SIG-M5 treated with dmso at 0.1 percent for 504 hours (cell line): ENCODE data around the gene PEX12.
A peak's percentile ranks its signal among the peaks of the same experiment; 100 is the strongest.
"Not testable (repeated sequence)": the region's sequence is repeated elsewhere in the genome, so short reads cannot be mapped to it uniquely, and the experiment has no call there.

ENCODE experiments used
- DNase-seq: peaks from one replicate; lab custom pipeline; 2025; ENCODE audit not compliant: unreplicated experiment; lab: John Stamatoyannopoulos, UW

Gene PEX12

GRCh38 chr17:35578929-35579432, 610 bp upstream of the PEX12 start:
- DNase-seq: no peak

DNA sequence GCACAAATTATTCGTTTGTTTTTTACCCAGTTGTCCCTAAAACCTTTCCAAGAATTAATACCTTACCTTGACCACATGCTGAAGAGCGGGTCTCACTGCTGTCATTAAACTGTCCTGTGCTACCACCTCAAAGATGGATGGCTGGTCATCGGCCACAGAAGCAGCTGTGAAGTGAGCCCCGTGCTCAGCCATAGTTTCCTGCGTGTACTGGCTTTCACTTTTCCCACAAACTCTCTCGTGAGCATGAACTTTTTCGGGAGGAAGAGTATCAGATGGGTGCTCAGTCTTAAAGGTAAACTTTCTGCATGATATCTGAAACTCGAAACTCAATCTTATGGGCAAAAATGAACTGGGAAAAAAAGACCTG, 558 bp downstream of the PEX12 start:
- no peak for DNase-seq

- no peak for DNase-seq
Measured at GRCh38 chr17:35575759-35576158, 2.6 kb downstream of the PEX12 start.

DNA sequence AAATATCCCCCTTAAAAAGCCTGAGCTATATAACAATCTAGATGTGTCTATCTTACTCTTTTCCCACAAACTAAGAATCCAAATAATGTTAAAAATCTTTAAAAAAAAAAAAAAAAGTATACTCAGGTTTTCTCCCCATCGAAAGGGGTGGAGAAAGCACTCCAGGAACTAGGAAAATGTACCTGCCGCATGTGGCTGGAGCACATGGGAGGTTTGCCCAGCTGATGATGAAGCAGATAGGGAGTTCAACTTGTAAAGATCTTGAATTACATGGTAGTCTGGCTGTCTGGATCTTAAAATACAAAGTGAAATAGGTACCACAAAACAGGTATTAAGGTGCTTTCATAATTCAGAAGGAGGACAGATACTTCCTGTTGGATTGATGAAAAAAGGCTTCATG, 9.0 kb downstream of the PEX12 start:
- no peak for DNase-seq

DNA sequence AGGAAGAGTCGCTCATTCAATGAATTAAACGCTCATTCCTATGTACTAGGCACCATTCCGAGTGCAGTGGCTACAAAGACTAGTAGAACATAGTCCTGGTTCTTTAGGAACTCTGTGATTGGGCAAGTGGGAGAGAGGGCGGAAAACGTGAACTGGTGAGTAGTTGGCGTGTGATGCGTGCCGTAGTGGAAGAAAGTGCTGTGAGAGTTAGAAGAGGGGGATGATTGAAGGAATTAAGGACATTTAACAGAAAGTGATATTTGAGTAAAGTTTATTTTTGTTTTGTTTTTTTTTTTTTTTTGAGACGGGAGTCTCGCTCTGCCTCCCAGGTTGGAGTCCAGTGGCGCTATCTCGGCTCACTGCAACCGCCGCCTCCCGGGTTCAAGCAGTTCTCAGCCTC, 9.8 kb downstream of the PEX12 start:
- DNase-seq: peak; percentile 53

GRCh38 chr17:35566968-35567367, 11.4 kb downstream of the PEX12 start:
- no peak for DNase-seq

- DNase-seq: not testable (repeated sequence)
Measured at GRCh38 chr17:35563181-35563580, 15.2 kb downstream of the PEX12 start.

DNA sequence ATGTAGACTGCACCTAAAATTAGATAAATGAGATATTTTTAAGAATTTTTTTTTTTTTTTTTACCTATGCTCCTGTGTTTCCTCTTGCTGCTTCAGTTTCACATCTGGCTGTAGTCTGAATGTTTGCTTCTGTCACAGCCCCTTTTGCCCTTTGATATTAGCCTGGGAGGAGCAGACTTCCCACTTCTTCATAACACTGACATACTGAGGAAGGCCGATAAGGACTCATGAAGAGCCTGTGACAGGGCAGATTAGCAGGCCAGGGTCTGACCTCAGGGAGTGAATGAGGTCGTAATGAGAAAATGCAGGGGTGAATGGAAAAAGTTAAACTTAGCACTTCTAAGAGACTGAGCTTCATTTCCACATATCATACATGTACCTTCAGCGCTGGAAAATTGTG, 17.7 kb downstream of the PEX12 start, which contains the start of gene SLFN14:
Gene SLFN14, minus strand, starts transcription at position 117 of the 400 bp plus-strand sequence. CDS start 2,757 bp downstream, outside the sequence.
- no peak for DNase-seq

DNA sequence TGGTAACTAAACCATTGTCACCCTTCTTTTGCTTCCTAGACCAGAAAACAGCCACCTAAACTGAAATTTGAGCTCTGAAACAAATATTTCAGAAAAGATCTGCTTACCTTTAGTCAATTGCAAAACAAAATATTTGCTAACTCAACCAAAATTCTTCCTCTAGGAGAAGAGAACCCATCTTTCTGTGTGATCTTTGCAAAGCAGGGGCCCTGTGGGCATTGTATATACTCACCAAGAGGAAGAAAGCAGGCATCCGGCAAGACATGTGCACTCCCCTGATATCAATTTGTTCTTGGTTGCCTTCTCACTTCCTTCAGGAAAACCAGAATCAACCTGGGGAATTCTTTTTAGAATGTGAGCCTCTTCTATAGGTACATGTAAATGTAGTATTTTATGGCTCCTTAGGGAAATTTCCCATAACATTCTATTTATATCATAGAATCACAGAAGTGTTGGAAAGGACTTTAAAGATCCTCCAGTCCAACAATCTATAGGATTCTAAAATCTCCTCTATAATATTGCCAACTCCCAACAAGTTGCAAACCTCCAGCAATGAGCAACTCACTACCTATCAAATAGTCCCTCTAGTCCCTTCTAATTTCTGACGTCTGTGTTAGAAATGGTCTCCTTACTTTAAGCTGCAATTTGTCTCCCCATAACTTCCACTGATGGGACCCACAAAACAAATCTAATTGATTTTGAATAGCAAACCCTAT, 18.7 kb downstream of the PEX12 start:
- DNase-seq: no peak

GRCh38 chr17:35557353-35557752, 21.0 kb downstream of the PEX12 start:
- DNase-seq: no peak

GRCh38 chr17:35555691-35556090, 22.7 kb downstream of the PEX12 start:
- no peak for DNase-seq

DNA sequence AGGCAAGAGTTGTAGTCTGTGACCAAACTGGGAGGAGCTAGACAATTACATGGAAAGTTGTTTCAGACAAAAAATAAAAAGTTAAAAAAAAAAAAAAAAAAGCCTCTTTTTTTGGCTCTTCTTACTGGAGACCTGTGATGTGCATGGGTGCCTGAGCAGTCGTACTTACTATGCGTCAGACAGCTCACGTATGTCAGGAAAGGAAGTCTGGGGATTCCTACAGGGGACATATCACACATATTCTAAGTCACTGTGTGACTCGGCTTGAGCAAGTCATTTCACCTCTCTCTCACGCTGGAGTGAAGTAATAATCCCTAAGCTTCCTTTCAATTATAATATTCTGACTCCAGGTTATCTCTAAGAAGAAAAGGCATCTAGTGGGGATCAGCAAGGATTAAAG, 23.7 kb downstream of the PEX12 start:
- DNase-seq: no peak

GRCh38 chr17:35553310-35553709, 25.1 kb downstream of the PEX12 start:
- no peak for DNase-seq

- DNase-seq: no peak
Measured at GRCh38 chr17:35548978-35549377, 29.4 kb downstream of the PEX12 start.

DNA sequence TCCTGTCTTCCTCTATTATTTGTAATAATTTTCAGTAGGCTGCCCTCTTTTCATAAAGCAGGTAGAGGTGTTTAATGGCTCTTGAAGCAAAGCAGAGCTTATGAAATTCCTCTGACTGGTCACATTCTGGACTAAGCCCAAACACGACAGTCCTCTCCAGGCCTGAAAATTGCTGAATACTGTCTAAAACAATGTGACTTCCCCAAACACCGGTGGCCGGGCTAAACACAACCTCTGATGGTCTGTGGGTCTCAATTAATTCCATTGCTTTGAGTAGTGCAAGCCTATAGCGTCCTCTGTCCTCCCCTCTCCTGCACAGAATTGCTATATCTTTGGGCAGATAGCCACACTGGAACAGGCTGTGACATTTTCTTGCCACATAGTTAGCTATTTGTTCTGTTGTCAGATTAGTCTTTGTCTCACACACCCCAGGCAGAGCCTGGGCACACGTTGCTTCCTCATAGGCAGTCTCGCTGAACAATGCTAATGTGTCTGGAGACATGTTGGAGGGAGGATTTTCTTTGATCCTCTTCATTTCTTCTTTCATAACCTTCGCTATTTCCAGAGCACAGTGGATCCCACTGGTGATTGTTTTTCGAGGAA, 30.1 kb downstream of the PEX12 start:
- DNase-seq: no peak

- no peak for DNase-seq
Measured at GRCh38 chr17:35546487-35546886, 31.9 kb downstream of the PEX12 start.

DNA sequence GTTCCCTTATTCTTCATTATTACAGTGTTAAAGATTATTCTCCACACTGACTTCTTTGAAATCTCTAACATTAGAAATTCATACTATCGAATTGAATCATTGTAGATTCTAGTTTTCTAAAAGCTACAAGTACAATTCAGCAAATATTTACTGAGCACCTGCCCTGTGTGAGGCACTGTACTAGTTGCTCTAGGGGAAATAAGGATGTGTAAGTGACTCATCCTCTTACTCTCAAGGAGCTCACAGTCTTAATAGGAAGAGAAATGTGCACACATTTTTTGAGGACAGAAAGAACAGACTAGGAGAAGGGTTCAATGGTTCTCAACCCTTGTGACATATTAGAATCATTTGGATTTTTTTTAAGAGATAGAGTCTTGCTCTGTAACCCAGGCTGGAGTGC, 33.2 kb downstream of the PEX12 start:
- no peak for DNase-seq

GRCh38 chr17:35543856-35544255, 34.5 kb downstream of the PEX12 start:
- no peak for DNase-seq

GRCh38 chr17:35542990-35543389, 35.4 kb downstream of the PEX12 start:
- no peak for DNase-seq

GRCh38 chr17:35541434-35541833, 36.9 kb downstream of the PEX12 start:
- DNase-seq: no peak

- peak; percentile 76 for DNase-seq
Measured at GRCh38 chr17:35540589-35541404, 37.6 kb downstream of the PEX12 start.

GRCh38 chr17:35539659-35540026, 38.7 kb downstream of the PEX12 start:
- no peak for DNase-seq
